H9 (cell line): ENCODE results near the gene GRK1. TPM values are rescaled to one million over a fixed set of nuclear protein-coding genes. Genes with fewer than 3 reads are reported as not detected.

Source experiments
- DNase-seq: peaks from one replicate; pipeline ENCODE4 v3.0.0-alpha.2; 2017
- H2AFZ ChIP-seq: one replicate; pipeline ENCODE4 v1.6.1; 2013; ENCODE audit warnings: mild to moderate bottlenecking, low read length, control low read depth, moderate library complexity
- H2AK5ac ChIP-seq: 2 replicates; pipeline ENCODE4 v1.6.1; 2013; ENCODE audit warnings: low read length, control low read depth, mixed read lengths; ENCODE audit not compliant: insufficient read length
- H2BK120ac ChIP-seq: one replicate; pipeline ENCODE4 v1.6.1; 2013; ENCODE audit warnings: low read depth, mild to moderate bottlenecking, low read length, control low read depth, inconsistent platforms; ENCODE audit not compliant: poor library complexity, severe bottlenecking
- H2BK12ac ChIP-seq: 2 replicates; pipeline ENCODE4 v1.6.1; 2013; ENCODE audit warnings: low read length, control low read depth, mixed read lengths, low read depth; ENCODE audit not compliant: insufficient read length
- H2BK15ac ChIP-seq: 2 replicates; pipeline ENCODE4 v1.6.1; 2013; ENCODE audit warnings: low read depth, low read length, control low read depth
- H2BK20ac ChIP-seq: one replicate; pipeline ENCODE4 v1.6.1; 2013; ENCODE audit warnings: low read depth, mild to moderate bottlenecking, low read length, control low read depth, inconsistent platforms; ENCODE audit not compliant: poor library complexity, severe bottlenecking
- H2BK5ac ChIP-seq: 2 replicates; pipeline ENCODE4 v1.6.1; 2013; ENCODE audit warnings: low read length, control low read depth, mixed read lengths; ENCODE audit not compliant: insufficient read length
- H3K14ac ChIP-seq: 2 replicates; pipeline ENCODE4 v1.6.1; 2013; ENCODE audit warnings: low read length, control low read depth; ENCODE audit not compliant: insufficient read depth
- H3K18ac ChIP-seq: 2 replicates; pipeline ENCODE4 v1.6.1; 2013; ENCODE audit warnings: low read depth, mild to moderate bottlenecking, mixed read lengths, low read length, control low read depth; ENCODE audit not compliant: insufficient read length
- H3K23ac ChIP-seq: 2 replicates; pipeline ENCODE4 v1.6.1; 2013; ENCODE audit warnings: low read length, control low read depth, mixed read lengths, low read depth; ENCODE audit not compliant: insufficient read length
- H3K23me2 ChIP-seq: 2 replicates; pipeline ENCODE4 v1.6.1; 2013; ENCODE audit warnings: low read depth, mild to moderate bottlenecking, mixed read lengths, low read length, control low read depth; ENCODE audit not compliant: insufficient read length, poor library complexity, severe bottlenecking
- H3K27ac ChIP-seq: 2 replicates; pipeline ENCODE4 v1.5.1; 2013; ENCODE audit warnings: low read length, control low read depth, mixed read lengths, low read depth; ENCODE audit not compliant: insufficient read length
- H3K27me3 ChIP-seq: 2 replicates; pipeline ENCODE4 v1.6.1; 2013; ENCODE audit warnings: low read length, control low read depth, inconsistent platforms; ENCODE audit not compliant: insufficient read depth
- H3K4ac ChIP-seq: 2 replicates; pipeline ENCODE4 v1.6.1; 2013; ENCODE audit warnings: low read depth, mild to moderate bottlenecking, control low read depth, inconsistent platforms, low read length, moderate library complexity
- H3K4me1 ChIP-seq: 2 replicates; pipeline ENCODE4 v1.6.1; 2013; ENCODE audit warnings: low read length, control low read depth, inconsistent platforms; ENCODE audit not compliant: insufficient read depth
- H3K4me2 ChIP-seq: 2 replicates; pipeline ENCODE4 v1.6.1; 2013; ENCODE audit warnings: low read length, control low read depth, mixed read lengths; ENCODE audit not compliant: insufficient read length, insufficient read depth
- H3K56ac ChIP-seq: 2 replicates; pipeline ENCODE4 v1.6.1; 2013; ENCODE audit warnings: low read depth, mild to moderate bottlenecking, mixed read lengths, low read length, control low read depth; ENCODE audit not compliant: insufficient read length
- H3K79me1 ChIP-seq: 2 replicates; pipeline ENCODE4 v1.6.1; 2013; ENCODE audit warnings: low read depth, mild to moderate bottlenecking, moderate library complexity, low read length, control low read depth, inconsistent platforms; ENCODE audit not compliant: insufficient read depth, poor library complexity, severe bottlenecking
- H3K79me2 ChIP-seq: 2 replicates; pipeline ENCODE4 v1.6.1; 2013; ENCODE audit warnings: low read length, control low read depth, inconsistent platforms; ENCODE audit not compliant: insufficient read depth
- H3K9ac ChIP-seq: 2 replicates; pipeline ENCODE4 v1.6.1; 2013; ENCODE audit warnings: low read length, control low read depth, mixed read lengths; ENCODE audit not compliant: insufficient read length; ENCODE audit errors: extremely low read depth
- H3K9me3 ChIP-seq: one replicate; pipeline ENCODE4 v1.6.1; 2013; ENCODE audit warnings: low read depth, low read length, inconsistent platforms; ENCODE audit not compliant: control insufficient read depth
- H3T11ph ChIP-seq: one replicate; pipeline ENCODE4 v1.6.1; 2013; ENCODE audit warnings: mild to moderate bottlenecking, low read length, control low read depth, inconsistent platforms
- H4K20me1 ChIP-seq: one replicate; pipeline ENCODE4 v1.6.1; 2013; ENCODE audit not compliant: control insufficient read depth, insufficient read length, insufficient read depth
- H4K5ac ChIP-seq: 2 replicates; pipeline ENCODE4 v1.6.1; 2013; ENCODE audit warnings: low read depth, mild to moderate bottlenecking, mixed read lengths, low read length, control low read depth; ENCODE audit not compliant: insufficient read length
- H4K8ac ChIP-seq: replicated peaks from 2 replicates; pipeline ENCODE4 v1.6.1; 2013; ENCODE audit warnings: low read length, control low read depth, mixed read lengths, low read depth; ENCODE audit not compliant: insufficient read length
- H4K91ac ChIP-seq: 2 replicates; pipeline ENCODE4 v1.6.1; 2013; ENCODE audit warnings: low read depth, mild to moderate bottlenecking, moderate library complexity, mixed read lengths, low read length, control low read depth; ENCODE audit not compliant: insufficient read length
- H3K27ac Mint-ChIP-seq, 3 experiments: 2 replicates in 2 of 3; 3 replicates in 1 of 3; pipeline ENCODE4 v1.8.0; 2020 to 2021; ENCODE audit warnings: mixed read lengths in 3 of 3, mild to moderate bottlenecking in 1 of 3, moderate library complexity in 1 of 3
- H3K27me3 Mint-ChIP-seq: 2 replicates; pipeline ENCODE4 v1.8.0; 2021; ENCODE audit warnings: low read depth, mild to moderate bottlenecking, moderate library complexity, mixed read lengths
- H3K36me3 Mint-ChIP-seq, 3 experiments: 2 replicates in 2 of 3; 3 replicates in 1 of 3; pipeline ENCODE4 v1.8.0; 2020 to 2021; ENCODE audit warnings: low read depth in 3 of 3, mixed read lengths in 3 of 3; ENCODE audit not compliant: insufficient read depth in 1 of 3
- H3K4me1 Mint-ChIP-seq, 2 experiments: 2 replicates each; pipeline ENCODE4 v1.8.0; 2020; ENCODE audit warnings: mixed read lengths in 2 of 2
- H3K4me3 Mint-ChIP-seq, 2 experiments: 2 replicates in 1 of 2; 3 replicates in 1 of 2; pipeline ENCODE4 v1.8.0; 2020 to 2021; ENCODE audit warnings: mild to moderate bottlenecking in 2 of 2, mixed read lengths in 2 of 2, moderate library complexity in 1 of 2
- H3K9me3 Mint-ChIP-seq, 2 experiments: 2 replicates in 1 of 2; 3 replicates in 1 of 2; pipeline ENCODE4 v1.8.0; 2020; ENCODE audit warnings: mild to moderate bottlenecking in 2 of 2, mixed read lengths in 2 of 2, moderate library complexity in 1 of 2
- CTCF ChIP-seq: fragments of 200-600 bp; sonication (generic); conservative IDR thresholded peaks from 3 replicates; pipeline ENCODE4 v1.8.0; 2021; ENCODE audit warnings: antibody characterized with exemption, mild to moderate bottlenecking
- WGBS: extraction: QIAGEN DNeasy Blood & Tissue Kit; methylation state at CpG from one replicate; pipeline ENCODE4 v1.1.7; 2013; ENCODE audit warnings: missing lambda C conversion rate, low lambda C conversion rate, mixed read lengths; ENCODE audit not compliant: insufficient read length; ENCODE audit errors: extremely low coverage; 5-methylcytosine and 5-hydroxymethylcytosine counted together
- total RNA-seq: library from RNA; stranded (reverse); gene quantifications from 2 replicates; pipeline ENCODE4 v1.2.1, GENCODE V29; 2021

GRK1 gene
- total RNA-seq, 1 experiment from 2014 or later, result 0.31 TPM

GRCh38 chr13:113770937-113771336, 103.9 kb downstream of the GRK1 start:
- peaks cover 0 to 4% of the 10 kb centered on the region in 2 experiments; a peak in 2 of 5 replicates for H3K9me3 Mint-ChIP-seq
- H3K27ac Mint-ChIP-seq, result no peak overlapping the region
- peaks cover 8% of the 10 kb centered on the region; the same call in 1 of the 2 replicates for H3K27me3 Mint-ChIP-seq
- no peak overlapping the region for H3K14ac ChIP-seq
- no peak overlapping the region for H3K4ac ChIP-seq
- no peak overlapping the region for H3K18ac ChIP-seq
- H3K27me3 ChIP-seq, result no peaks in the 10 kb centered on the region
- no peak overlapping the region for H2BK12ac ChIP-seq
- no peak overlapping the region for H4K8ac ChIP-seq
- no peak overlapping the region for H4K5ac ChIP-seq
- no peak overlapping the region for H3K56ac ChIP-seq
- no peak overlapping the region for H3T11ph ChIP-seq
- no peak overlapping the region for H3K9ac ChIP-seq
- H3K4me3 Mint-ChIP-seq, result no peak overlapping the region
- no peak overlapping the region for H2BK15ac ChIP-seq
- no peak overlapping the region for H3K27ac ChIP-seq
- TF ChIP-seq CTCF, result no peak
- no peak overlapping the region for H2AK5ac ChIP-seq
- H3K36me3 Mint-ChIP-seq, result no peaks in the 10 kb centered on the region; a peak in 2 of 7 replicates
- H3K79me2 ChIP-seq, result no peaks in the 10 kb centered on the region
- no peak overlapping the region for H3K23ac ChIP-seq
- H4K91ac ChIP-seq, result no peak overlapping the region
- DNase-seq, result no peak
- no peak overlapping the region for H2BK20ac ChIP-seq
- no peaks in the 10 kb centered on the region for H3K23me2 ChIP-seq
- H2BK5ac ChIP-seq, result no peak overlapping the region
- H3K9me3 ChIP-seq, result no peaks in the 10 kb centered on the region
- no peak overlapping the region for H3K4me2 ChIP-seq
- H2BK120ac ChIP-seq, result no peak overlapping the region
- no peaks in the 10 kb centered on the region for H3K79me1 ChIP-seq
- no peaks in the 10 kb centered on the region for H3K4me1 ChIP-seq
- H2AFZ ChIP-seq, result no peak overlapping the region
- WGBS, result no CpG with 5 or more reads among the region's 5 CpGs
- no peaks in the 10 kb centered on the region for H4K20me1 ChIP-seq
- H3K4me1 Mint-ChIP-seq, result peaks cover 0 to 4% of the 10 kb centered on the region in 2 experiments; a peak in 2 of 4 replicates
